NCI-H2227 (cell line): ENCODE measurements around the gene FRMD4A.

Experiments used
- DNase-seq: peaks from one replicate; lab custom pipeline; 2025; ENCODE audit not compliant: unreplicated experiment; lab: John Stamatoyannopoulos, UW

Gene FRMD4A

DNA sequence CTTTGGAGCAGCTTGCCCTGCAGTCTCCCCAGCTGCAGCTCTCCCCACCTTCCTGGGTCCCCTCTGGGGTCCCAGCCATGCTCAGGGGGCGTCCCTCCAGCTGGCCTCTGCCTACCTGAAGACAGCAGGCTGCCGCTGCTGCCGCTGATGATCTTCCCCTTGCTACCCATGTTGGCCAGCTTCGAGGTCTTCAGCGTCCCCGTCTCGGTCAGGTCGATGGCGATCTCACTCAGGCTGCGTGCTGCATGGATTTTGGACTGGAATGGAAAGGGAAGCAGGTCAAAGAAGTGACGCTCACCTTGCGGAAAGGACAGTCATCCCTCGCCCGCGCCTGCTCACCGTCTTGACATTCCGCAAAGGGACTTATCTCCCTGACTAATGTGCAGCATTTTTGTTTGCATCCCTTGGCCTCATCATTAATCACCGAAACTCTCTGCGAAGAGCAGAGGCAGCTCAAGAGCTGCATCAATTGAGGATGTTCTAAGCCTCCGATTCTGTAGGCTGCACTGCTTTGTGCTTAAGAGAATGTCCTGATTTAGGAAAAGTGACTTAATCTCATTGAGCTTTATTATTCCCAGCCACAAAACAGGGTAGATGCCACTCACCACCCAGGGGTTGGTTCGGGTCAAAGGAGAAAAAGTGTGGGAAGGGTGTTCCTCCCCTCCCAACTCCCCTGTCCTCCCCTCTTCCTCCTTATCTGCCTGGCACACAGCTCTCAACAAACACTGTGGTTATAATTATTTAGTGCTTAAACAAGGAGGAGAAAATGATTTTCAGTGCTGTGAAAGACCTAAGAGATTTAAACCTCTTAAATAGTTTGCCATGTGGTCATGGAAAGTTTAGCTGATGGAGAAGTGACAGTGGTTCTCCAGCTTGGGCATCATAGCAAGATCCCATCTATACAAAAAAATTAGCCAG lies 636.7 kb downstream of the FRMD4A start:
- no peak for DNase-seq

DNA sequence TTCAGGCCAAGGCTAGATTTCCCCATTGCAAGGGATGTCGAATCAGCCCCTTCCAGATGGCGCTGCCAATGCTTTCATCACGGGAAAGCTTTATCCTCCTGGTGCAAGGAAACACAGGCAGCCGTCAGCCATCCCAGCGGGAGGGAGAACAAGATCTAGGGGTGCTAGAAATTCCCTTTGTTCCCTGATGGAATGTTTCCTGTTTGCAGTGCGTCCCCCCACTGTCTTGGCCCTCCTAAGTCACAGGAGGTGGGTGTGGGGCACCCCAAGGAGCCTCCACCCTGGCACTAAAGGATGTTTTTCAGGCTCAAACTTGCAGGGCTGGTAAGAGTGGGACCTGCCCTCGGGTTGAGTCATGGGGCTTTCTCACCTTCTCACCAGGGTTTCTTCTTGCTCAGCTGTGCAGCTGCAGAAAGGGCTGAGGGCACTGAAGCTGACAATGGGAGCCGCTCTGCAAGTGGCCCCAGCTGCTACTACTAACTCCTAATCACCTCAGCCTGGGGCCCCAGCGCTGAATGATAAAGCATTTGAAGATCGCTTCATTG lies 640.4 kb downstream of the FRMD4A start:
- no peak for DNase-seq

DNA sequence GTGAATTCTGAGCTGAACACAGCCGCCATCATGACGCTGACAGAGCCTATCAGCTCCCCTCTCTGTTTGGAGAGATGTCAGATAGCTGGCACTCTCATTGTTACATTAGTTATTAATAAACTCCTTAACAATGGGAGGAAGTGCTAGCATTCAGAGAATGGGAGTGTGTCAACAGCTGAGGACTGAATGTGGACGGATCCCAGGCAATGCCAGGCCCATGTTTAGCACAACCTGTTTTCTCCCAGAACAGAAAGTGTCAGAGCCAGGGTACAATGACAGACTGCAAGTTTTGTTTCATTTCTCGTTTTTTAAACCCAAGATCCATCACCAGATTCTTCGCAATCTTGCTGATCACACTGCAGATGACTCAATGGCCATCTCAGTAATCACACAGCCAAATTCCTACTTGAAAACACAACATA lies 644.4 kb downstream of the FRMD4A start:
- DNase-seq, result no peak

DNA sequence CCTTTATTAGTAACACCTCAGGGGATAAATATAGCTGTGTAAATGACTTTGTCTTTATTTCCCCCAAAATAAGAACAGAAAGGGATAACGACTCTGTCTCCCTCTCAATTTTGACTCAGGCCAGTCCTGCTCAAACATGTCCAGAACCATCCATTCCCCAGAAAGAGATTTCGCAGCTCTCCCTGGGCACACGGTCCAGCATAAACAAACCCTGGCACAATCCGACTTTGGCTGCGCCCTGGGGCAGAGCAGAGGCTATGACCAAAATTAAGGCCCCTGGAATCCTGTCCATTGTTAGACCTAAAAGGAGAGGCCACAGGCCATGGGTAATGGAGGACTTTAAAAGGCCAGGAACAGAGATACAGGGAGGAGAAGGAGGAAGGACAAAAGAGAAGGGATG lies 644.8 kb downstream of the FRMD4A start:
- no peak for DNase-seq

DNA sequence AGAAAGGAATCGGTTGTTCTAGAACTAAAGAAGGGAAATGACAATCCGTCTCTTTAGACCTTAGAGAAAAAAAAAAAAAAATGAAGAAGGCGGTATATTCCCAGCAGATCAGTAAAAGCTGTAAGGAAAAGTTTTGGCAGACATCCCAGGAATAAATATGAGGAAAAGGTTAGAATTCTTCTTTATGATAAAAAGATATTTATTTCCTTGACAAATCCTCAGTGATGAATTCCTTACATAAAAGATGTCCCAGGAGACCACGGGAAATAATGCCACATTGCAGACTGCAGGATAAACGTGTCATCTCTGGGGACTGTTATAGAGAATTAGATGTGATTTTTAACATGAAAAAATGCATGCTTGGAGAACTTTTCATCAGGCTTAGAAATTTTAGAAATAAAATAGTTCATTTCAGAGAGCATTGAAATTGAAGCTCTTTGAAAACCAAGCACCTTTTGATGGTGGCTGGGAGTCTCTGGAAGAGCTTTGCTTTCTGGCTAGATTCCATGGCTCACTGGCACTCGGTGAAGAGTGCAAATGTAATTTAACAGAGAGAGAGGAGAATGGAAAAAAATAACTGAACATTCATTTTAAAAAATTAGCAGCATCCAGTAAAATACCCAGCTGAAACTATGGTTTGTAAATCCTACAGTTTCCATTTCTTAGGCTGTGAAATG lies 645.8 kb downstream of the FRMD4A start:
- DNase-seq, result no peak

DNA sequence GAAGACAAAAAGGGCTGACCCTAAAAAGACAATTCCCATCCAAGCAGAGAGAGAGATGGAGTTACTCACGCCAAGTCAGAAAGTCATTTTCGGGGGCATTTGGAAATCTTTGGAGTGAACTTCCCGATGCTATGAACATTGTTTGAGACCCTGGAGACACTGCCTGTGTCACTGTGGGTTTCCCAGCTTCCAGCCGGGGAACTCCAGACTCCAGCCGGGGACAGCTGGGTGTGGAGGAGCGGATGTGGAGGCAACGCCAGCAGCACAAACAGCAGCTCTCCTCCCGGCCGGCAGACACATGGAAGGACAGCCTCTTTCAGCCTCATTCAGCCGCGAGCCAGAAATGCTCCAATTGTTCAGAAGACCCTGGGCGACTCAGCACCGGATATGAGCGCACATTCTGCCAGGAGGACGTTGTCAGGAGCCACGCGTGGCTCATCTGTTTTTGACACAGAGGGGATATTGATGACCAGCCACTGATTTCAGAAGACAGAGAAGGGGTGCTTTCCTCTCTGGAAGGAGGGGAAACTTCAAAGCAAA lies 646.4 kb downstream of the FRMD4A start:
- peak; percentile 1 for DNase-seq

DNA sequence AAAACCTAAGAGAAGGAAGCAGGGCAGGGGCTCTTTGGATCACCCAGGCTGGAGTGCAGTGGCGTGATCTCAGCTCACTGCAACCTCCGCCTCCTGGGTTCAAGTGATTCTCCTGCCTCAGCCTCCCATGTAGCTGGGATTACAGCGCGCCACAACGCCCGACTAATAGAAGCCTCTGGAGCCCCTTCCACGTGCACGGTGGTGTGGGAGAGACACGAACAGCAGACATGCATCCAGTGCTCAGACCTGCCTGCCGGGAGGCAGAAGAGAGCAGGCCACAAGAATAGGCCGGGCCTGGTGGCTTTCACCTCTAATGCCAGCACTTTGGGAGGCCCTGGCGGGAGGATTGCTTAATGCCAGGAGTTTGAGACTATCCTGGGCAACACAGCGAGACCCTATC lies 647.7 kb downstream of the FRMD4A start:
- no peak for DNase-seq

DNA sequence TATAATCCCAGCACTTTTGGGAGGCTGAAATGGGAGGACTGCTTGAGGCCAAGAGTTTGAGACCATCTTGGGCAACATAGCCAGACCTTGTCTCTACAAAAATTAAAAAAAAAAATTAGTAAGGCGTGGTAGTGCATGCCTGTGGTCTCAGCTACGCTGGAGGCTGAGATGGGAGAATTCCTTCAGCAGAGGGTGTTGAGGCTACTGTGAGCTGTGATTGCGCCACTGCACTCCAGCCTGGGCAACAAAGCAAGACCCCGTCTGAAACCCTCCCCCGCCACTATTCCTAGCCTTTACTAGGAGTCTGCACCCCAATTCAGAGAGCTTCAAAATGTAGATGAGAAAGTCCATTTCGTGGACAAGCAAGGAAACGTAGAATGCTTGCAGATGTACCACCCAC lies 648.8 kb downstream of the FRMD4A start:
- DNase-seq, result no peak

DNA sequence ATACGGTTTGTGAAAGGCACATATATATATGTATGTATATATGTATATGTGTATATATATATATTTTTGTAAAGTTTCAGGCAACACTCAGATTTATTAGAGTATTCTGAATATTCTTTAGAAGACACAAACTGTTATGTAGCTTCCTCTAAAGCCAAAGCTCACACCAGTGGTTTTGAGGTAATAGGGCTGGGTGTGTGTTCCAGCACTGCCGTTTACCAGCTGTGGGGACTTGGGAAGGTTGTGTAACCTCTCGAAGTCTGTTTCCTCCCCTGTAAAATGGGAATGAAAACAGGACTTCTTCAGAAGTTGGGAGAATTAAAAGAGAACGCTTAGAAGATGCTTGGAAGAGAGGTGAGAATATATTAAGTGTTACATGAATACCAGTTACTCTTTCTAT lies 649.2 kb downstream of the FRMD4A start:
- DNase-seq, result no peak

DNA sequence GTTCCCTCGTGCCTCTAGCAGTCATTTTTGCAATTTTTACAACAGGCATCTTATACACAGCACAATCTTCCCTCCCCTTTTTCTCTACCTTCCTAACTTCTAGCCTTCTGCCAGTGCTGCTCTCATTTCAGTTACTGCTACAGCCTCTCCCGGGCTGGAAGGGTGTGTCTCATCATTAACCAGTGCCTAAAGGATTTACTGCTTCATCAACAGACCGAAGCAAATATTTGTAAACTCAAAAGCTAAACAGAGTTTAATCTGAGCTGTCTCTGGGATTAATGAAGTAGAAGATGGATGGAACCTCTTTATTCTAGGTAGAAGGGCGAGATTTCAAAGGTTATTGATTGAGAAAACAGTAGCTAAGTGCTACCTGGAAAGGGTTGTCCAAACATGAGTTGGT lies 649.6 kb downstream of the FRMD4A start:
- DNase-seq, result no peak

DNA sequence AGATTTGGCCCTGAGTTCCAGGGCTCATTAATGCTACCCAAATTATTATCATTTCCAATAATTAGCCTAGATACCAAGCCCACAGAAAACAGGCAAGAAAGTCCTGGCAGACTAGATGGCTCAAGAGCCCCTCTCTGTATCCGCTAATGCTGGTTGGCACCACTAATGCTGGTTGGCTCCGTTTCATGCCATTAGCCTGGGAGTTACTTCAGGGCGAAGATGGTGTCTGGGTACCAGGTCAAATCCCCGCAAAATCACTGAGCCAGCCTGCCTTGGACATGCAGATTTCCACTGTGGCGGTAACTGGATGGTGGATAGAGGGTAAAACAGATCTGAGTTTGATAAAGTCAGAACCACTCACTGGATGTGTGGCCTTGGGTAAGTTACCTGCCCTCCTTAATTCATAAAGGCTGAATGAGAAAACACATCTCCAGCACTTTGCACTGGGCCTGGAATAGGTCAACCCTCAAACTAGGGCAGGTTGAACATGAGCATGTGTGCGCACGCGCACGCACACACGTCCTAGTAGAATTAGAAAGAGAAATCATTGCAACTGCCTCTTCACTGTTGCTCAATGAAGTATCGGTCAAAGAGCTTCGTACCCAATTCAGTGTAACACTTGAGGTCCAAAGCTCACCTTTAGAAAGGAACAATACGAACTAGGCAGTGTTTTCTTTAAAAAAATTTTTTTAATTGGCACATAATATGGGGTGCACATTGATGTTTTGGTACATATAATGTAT lies 652.5 kb downstream of the FRMD4A start:
- no peak for DNase-seq

DNA sequence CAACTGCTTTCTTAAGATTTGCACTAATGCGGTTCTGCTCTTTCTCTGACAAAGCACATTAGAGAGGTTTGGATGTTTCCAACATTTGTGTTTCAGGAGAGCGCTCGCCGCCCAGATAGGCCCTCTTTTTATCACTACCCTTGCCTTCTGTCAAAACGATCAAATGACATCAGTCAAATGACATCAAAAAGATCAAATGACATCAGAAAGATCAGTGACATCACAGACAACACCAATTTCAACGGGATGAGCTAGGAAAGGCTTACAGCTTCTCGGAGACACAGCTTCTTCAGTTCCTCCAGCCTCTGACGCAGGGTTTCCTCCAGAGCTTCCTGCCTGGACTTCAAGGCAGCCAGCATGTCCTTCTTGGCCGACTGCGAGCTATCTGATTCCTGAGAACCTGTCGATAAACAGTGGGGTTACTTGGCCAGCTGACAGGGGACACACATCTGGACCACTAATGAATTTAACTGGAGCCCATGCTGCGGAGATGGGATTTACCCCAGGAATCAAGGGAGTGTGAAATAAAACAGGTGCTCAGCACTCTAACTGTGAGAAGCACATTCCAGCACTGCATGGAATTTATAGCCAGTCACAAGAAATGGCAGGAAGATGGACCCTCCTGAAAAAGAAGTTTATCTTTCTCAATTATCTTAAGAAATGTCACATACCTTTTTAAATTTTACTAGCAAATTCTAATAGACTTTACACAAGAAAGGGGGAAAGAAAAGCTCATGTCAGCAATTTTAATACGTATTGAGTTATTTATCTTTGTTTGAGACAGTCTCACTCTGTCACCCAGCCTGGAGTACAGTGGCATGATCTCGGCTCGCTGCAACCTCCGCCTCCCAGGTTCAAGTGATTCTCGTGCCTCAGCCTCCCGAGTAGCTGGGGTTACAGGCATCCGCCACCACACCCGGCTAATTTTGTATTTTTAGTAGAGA lies 655.8 kb downstream of the FRMD4A start:
- DNase-seq, result no peak

DNA sequence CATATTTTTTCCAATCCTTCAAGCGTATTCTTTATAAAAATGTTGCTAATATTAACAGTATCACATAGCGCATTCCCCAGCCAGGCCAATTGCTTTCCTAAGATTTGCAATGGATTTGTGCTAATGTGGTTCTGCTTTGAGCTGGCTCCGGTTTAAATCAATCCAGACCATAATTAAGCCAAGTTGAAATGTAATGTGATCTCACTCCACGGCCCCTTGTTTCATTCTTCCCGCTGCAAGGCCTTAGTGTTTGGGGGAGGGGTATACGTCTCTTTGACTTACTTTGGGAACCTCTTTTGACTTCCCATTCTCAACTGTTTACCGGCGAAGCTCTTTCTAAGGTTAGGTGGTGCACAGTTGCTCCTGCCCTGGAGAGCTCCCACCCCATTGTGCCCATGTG lies 657.6 kb downstream of the FRMD4A start:
- no peak for DNase-seq

DNA sequence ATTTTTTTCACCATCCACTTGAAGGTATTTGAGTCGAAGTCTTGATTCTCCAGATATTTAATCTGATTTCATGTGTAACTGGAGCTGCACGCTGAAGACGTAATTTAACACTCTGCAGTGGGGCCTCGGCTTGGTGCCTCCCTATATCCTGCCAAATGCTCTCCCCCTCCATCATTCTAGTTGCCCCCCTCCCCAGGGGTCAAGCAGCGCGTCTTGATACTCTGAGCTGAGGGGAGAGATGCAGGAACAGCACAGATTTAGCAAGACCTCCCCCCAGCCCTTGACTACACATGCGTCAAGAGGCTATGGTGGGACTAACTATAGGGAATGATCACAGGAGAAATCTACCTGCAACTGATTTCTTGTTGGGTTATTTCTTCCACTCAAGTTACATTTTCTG lies 658.2 kb downstream of the FRMD4A start:
- no peak for DNase-seq

DNA sequence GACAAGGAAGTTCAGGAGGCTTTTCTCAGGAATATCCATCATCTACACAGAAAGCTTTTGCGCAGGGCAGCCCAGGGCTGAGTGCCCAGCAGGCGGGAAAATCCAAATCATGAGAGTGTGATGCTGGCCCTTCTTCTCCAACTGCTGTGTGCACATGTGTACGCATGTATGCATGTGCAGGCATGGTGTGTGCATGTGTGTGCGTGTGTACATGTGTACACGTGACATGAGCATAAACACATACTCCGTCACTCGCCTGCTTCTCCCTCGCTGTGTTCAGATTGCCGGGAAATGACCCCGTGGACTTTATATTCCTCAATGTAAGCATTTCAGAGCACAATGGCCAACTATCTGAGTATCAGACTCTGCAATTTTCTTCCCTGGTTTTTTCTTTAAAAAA lies 658.8 kb downstream of the FRMD4A start:
- DNase-seq, result no peak

DNA sequence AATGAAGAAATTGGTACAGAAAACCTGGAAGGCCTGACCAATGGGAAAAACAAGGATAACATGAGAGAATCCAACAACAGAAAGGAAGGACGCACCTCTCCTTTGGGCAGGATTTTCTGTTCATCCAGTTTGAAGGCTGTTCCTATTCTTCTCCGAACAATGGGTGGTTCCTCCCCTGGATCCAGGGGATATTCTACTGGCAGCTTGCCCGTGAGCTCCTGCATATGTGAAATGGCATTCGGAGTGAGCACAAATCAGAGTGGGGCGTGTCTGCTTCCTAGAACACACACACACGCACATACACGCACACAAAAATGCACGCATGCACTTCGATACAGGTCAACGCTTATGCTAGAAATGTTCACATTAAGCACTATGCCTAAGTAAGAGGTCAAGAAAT lies 660.4 kb downstream of the FRMD4A start:
- DNase-seq, result no peak

DNA sequence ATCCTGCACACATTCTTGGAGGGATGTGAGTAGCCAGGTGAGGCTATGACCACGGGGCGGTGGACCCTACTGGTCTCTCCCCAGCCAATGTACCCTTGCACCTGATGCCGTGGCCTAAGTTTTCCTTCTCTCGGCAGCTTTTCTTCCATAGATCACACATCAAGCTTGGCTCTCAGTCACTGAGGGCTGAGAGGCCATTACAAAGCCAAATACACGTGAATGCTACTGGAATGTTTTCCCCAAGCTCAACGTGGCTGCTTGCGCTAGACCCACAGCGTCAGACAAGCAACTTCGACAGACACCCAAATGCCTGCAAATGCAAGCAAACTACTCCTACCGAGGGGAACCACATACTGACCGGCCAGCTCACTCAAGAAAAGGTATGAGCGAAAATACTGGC lies 660.8 kb downstream of the FRMD4A start:
- DNase-seq, result no peak

DNA sequence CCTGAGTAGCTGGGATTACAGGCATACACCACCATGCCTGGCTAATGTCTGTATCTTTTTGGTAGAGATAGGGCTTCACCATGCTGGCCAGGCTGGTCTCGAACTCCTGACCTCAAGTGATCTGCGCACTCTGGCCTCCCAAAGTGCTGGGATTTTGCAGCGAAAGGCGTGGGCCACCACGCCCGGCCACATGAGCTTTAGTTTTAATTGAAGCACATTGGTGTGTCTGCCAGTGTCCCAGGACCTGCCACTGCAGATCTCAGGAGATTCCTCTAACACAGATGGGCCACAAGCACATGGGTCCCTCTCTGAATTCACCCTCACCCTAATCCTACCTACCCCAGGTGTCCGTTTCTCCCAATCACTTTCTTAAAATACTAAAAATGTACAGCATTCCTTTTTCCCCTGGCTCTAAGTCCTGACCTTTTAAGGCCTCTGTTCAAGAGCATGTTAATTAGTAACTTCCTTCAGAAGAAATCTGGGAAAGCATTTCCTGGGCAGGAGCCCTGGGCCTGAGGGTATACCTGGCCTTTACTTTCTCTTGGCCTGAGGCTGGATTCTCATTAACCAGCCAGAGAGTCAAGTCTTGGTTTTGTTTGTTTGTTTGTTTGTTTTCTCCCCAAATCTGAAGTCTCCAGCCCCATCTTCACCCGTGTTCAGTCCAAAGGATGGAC lies 661.4 kb downstream of the FRMD4A start:
- no peak for DNase-seq

DNA sequence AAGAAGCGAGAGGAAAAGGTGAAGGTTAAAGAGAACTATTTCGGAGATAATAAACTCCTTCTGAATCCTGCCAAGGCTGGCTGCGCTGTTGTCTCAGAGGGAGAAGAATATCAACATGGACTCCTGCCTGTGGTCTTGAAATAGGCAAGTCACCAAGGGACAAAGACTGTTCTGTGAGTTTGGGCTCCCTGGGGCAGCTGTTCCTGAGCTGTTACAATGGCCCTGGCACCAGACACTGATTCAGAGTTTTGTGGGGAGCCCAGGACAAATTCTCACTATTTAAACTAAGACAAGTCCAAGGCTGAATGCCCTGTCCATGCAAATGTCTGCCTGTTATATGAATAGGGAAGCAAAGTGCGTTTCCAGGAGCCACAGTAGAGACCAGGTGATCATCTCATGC lies 662.6 kb downstream of the FRMD4A start:
- no peak for DNase-seq
